Erythroblast (primary cell): ENCODE data around the gene ERMARD.

Experiments
- GATA1 ChIP-seq: IDR thresholded peaks from 2 replicates; pipeline ENCODE4 v1.6.1; 2011; ENCODE audit warnings: low read depth, mild to moderate bottlenecking, control low read depth, low read length, moderate library complexity
- POLR2A ChIP-seq: IDR thresholded peaks from 2 replicates; pipeline ENCODE4 v1.6.1; 2011; ENCODE audit warnings: mild to moderate bottlenecking, low read length

DNA sequence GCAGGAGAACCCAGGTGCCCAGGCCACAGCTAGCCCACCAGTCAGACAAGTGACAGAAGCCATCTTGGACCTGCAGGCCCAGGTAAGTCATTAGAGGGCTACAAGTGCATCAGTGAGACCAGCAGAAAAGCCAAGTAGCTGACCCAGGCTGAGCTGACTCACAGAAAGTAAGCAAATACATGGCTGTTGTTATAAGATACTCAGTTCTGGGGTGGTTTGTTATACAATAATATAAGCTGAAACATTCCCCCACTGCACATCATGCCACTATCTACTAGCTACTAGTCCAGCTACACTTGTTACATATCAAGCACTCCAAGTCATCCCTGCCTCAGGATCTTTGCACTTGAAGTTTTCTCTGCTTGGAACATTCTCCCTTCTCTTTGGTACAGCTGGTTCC lies 10.1 kb upstream of the ERMARD start:
- TF ChIP-seq POLR2A (no peak), GATA1 (no peak)
